ENCODE data around the gene ROR1.

DNA sequence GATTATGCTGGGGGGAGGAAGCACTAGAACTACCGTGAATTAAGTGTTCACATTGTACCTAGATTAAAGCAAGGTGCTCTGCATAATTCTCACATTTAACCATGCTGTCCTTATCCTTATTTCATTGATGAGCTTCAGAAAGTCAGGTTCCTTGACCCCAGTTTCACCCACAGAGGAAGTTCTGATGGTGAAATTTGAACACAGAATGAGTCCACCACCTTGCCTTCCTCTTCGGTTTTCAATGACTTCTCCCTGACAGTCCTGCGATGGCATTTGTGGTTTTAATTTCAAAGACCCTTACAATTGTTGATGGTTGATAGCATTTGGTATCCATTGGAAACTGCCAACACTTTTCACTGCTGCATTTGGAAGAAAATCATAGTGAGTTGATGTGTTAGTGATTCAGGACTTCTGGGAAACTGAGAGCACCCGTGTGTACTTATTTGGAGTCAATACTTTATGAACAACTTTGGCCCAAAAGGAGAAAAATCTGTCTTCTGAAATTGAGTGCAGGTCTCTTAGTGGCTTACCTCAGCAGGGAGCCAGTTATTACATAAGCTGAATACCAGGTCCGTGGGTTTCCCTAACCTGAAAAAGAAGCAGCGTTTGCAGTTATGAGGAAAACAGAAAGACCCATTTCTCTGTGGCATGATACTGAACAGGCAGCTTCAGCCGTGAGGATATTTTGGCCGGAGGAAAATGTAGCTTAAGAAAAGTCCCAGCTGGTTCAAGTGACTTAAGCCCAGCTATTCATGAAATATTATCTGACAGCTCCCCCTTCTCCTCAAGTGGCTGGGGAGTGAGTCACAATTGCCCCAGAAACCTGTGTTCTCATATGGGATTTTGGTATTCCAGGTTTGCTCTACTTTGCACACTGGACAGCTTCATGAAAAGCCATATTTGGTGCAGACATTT lies 47.5 kb downstream of the ROR1 start:
- TF ChIP-seq, protein P1, sequence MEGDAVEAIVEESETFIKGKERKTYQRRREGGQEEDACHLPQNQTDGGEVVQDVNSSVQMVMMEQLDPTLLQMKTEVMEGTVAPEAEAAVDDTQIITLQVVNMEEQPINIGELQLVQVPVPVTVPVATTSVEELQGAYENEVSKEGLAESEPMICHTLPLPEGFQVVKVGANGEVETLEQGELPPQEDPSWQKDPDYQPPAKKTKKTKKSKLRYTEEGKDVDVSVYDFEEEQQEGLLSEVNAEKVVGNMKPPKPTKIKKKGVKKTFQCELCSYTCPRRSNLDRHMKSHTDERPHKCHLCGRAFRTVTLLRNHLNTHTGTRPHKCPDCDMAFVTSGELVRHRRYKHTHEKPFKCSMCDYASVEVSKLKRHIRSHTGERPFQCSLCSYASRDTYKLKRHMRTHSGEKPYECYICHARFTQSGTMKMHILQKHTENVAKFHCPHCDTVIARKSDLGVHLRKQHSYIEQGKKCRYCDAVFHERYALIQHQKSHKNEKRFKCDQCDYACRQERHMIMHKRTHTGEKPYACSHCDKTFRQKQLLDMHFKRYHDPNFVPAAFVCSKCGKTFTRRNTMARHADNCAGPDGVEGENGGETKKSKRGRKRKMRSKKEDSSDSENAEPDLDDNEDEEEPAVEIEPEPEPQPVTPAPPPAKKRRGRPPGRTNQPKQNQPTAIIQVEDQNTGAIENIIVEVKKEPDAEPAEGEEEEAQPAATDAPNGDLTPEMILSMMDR (conservative IDR thresholded peaks at IDR 0.05; ENCODE audit: low read length) = no peak
- no peak for TF ChIP-seq EZH2phosphoT487 (IDR thresholded peaks at IDR 0.05; ENCODE audit: borderline replicate concordance, low read depth, low read length)

Measured in OCI-LY7 (cell line).